BJ (cell line): Measurements from ENCODE around the gene GPAM. TPM values are rescaled to one million over a fixed set of nuclear protein-coding genes. Genes with fewer than 3 reads are reported as not detected.

Experiments used
- CTCF ChIA-PET: fragments of 350-600 bp; formaldehyde crosslinking; extraction: SDS; loops from one replicate; lab custom pipeline; 2021; ENCODE audit warnings: antibody characterized with exemption, inconsistent platforms; lab: Yijun Ruan, JAX
- POLR2A ChIA-PET: fragments of 300-600 bp; sonication (Branson Sonifier 250); formaldehyde crosslinking; extraction: SDS; loops from one replicate; lab custom pipeline; 2021; ENCODE audit warnings: antibody characterized with exemption; lab: Charles Lee
- DNase-seq: peaks from one replicate; pipeline ENCODE4 v3.0.0-alpha.2; 2011; ENCODE audit warnings: low read depth
- H3K27me3 ChIP-seq: 2 replicates; pipeline ENCODE4 v1.6.0; 2011; ENCODE audit warnings: low read length; ENCODE audit not compliant: control insufficient read depth, insufficient read depth
- H3K36me3 ChIP-seq: 2 replicates; pipeline ENCODE4 v1.5.1; 2011; ENCODE audit warnings: low read length; ENCODE audit not compliant: control insufficient read depth, insufficient read depth
- H3K4me3 ChIP-seq: 2 replicates; pipeline ENCODE4 v1.5.1; 2011; ENCODE audit warnings: low read depth, mild to moderate bottlenecking, control low read depth, low read length
- CTCF ChIP-seq: IDR thresholded peaks from 2 replicates; pipeline ENCODE4 v1.5.1; 2011; ENCODE audit warnings: low read depth, mild to moderate bottlenecking, control low read depth, inconsistent platforms, low read length, moderate library complexity; ENCODE audit not compliant: insufficient read depth
- polyA plus RNA-seq: library from polyadenylated mRNA; depleted of rRNA; stranded (reverse); fragments of >200 nt; gene quantifications from 2 replicates; pipeline ENCODE4 v1.2.3, GENCODE V29; 2011

GPAM gene
- polyA plus RNA-seq, 1 experiment, result 4.5 TPM

GRCh38 chr10:112145263-112145662 is 38.3 kb downstream of the GPAM start:
- no peak for TF ChIP-seq CTCF
- H3K27me3 ChIP-seq, result no peaks in the 10 kb centered on the region
- no peak for DNase-seq
- no peaks in the 10 kb centered on the region for H3K36me3 ChIP-seq
- ChIA-PET POLR2A (no interaction called here), CTCF (interaction anchor here (1.0 to 1.2 kb wide), 2 partner anchors 8 to 162 kb away, joined by 3 to 4 read pairs; no protein-coding TSS in a partner anchor)
- no peak overlapping the region for H3K4me3 ChIP-seq

- H3K27me3 ChIP-seq, result peaks cover 1% of the 10 kb centered on the region; the same call in 1 of the 2 replicates
- no peaks in the 10 kb centered on the region for H3K36me3 ChIP-seq
- no peak for TF ChIP-seq CTCF
- ChIA-PET POLR2A (no interaction called here), CTCF (no interaction called here)
- DNase-seq, result no peak
- H3K4me3 ChIP-seq, result no peak overlapping the region
These were observed 40.1 kb downstream of the GPAM start for GRCh38 chr10:112143420-112143819.

GRCh38 chr10:112141292-112141691 is 42.3 kb downstream of the GPAM start:
- no peak for DNase-seq
- Histone ChIP-seq H3K36me3 (no peaks in the 10 kb centered on the region), H3K27me3 (peaks cover 1% of the 10 kb centered on the region; the same call in 1 of the 2 replicates), H3K4me3 (no peak overlapping the region)
- no peak for TF ChIP-seq CTCF
- ChIA-PET POLR2A (no interaction called here), CTCF (interaction anchor here (0.9 to 7.3 kb wide), 12 partner anchors 9 to 1395 kb away, joined by 3 to 69 read pairs (median 6); partner anchors contain the start of gene GPAM)

GRCh38 chr10:112140110-112140970 is 43.2 kb downstream of the GPAM start:
- DNase-seq, result no peak
- POLR2A ChIA-PET, result no interaction called here
- no peaks in the 10 kb centered on the region for H3K36me3 ChIP-seq
- peak; percentile 94 for TF ChIP-seq CTCF
- CTCF ChIA-PET, result interaction anchor here (0.9 to 7.3 kb wide), 11 partner anchors 10 to 1394 kb away, joined by 3 to 69 read pairs (median 7); partner anchors contain the start of gene GPAM
- peaks cover 1% of the 10 kb centered on the region; the same call in 1 of the 2 replicates for H3K27me3 ChIP-seq
- H3K4me3 ChIP-seq, result no peak overlapping the region

- POLR2A ChIA-PET, result no interaction called here
- DNase-seq, result no peak
- Histone ChIP-seq H3K27me3 (peaks cover 1% of the 10 kb centered on the region; the same call in 1 of the 2 replicates), H3K4me3 (no peak overlapping the region), H3K36me3 (no peaks in the 10 kb centered on the region)
- peak; percentile 2; the same call in 1 of the 2 replicates for TF ChIP-seq CTCF
- CTCF ChIA-PET, result interaction anchor here (0.6 to 7.3 kb wide), 12 partner anchors 11 to 1529 kb away, joined by 3 to 69 read pairs (median 4); no protein-coding TSS in a partner anchor
These were observed 44.4 kb downstream of the GPAM start for GRCh38 chr10:112139176-112139575.
